Hematopoietic multipotent progenitor cell treated with erythropoietin and hydrocortisone succinate and interleukin-3 and kit ligand, for 6 days (in vitro differentiated cells): ENCODE results near the gene HTR2A.
A peak's percentile ranks its signal among the peaks of the same experiment; 100 is the strongest.

ENCODE experiments used
- DNase-seq: peaks from one replicate; pipeline ENCODE4 v3.0.0-alpha.2; 2015

HTR2A gene

DNA sequence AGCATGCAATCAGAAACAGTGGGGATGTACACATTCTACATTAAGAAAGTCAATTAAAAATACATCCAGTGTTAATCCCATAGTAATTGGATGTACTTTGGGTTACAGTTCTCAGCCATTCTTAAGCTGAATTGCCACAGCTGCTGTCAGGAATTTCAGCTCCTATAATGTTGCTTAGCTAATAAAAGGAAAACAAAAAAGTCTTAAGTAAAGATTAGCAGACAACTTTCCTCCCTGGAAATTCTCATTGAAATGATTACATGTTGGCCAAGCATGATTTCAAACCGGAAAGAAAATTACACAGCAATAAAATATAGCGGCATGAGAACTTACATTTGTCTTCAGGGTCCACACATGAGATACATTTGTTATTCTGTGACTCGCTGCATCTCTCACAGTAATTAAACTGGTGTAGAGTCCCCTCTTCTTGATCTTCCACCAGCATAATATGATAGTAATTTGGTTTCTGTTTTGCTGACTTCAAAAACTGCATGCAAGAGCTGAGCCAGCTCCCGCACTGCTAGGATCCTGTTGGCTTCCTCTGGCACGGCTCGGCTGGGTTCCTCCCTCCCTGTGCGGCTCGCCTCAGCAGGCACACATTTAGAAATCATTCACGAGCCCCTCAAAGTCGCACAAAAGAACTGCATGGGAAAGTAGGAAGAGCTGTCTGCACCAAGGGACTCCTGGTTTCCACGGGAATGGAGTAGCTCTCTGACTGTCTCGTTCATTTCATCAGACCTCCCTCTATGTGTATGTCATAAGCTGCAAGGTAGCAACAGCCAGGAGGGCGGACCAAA, at the start of gene HTR2A:
Gene HTR2A (minus strand): TSS at position 713 of the 797 bp plus-strand sequence. CDS start 1,147 bp downstream, outside the sequence.
- DNase-seq = peak; percentile 32

DNA sequence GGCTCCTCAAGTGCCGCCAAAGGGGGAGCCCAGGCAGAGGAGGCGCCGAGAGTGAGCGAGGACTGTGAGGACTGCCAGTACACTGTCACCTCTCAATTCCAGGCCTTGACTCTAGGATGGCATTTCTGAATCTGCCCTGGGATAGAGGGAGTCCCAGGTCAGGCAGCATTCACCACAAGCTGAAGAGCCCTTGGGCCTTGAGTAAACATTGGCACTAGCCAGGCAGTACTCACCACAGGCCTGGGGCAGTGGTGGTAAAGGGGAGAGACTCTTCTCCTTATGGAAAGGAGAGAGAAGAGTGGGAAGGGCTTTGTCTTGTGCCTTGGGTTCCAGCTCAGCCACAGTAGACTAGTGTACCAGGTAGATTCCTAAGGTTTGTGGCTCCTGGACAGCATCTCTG, 39.7 kb upstream of the HTR2A start:
- no peak for DNase-seq

GRCh38 chr13:46934749-46935148, 37.9 kb upstream of the HTR2A start:
- no peak for DNase-seq

- DNase-seq = no peak
Observed at GRCh38 chr13:46926916-46927590, 30.2 kb upstream of the HTR2A start.

DNA sequence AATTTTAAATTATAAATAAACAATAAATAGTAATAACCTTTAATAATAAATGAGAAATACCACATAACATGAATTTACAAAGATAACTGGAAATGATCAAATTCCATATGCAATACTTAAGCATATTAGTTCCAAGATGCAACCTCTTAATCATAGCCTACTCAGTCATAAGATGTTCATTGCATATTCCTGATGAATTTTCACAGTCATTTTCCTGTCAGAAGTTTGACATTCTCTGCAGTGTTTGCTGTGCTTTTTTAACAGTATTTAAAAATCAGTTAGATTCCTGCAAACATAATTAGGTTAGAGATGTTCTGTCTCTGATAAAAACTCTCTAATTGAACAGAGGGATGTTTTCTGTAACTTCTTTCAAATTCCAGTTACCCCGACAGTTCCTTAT, 28.6 kb upstream of the HTR2A start:
- DNase-seq = no peak

DNA sequence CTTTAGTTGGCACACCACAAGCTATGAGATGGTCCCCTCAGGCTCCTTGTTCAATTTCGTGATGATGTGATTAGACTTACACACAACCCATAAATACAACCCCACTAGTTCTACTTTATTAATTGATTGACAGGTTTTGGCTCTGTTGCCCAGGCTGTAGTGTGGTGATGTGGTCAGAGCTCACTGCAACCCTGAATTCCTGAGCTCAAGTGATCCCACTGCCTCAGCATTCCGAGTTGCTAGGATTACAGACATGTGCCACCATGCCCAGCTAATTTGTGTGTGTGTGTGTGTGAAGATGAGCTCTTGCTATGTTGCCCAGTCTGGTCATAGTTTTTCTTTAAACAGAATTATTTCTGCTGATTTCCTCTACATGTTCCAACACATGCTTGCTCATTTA, 17.5 kb upstream of the HTR2A start:
- DNase-seq = no peak

DNA sequence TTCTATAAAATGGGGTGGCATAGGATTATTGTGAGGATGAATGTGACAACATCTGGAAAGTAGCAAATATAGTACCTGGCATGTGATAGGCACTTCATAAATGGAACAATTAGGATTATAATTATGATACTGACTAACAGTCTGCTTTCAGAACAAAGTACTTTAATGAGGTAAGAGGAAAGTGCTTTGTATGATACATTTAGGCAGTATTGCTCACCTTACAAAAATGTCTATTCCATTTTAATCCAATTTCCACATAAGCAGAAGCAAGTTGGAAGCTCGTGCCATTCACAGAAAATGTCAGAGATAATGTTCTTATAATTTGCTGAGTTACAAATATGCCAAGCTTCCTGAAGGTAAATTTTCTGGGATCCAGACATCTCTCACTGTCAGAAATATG, 16.9 kb upstream of the HTR2A start:
- no peak for DNase-seq

DNA sequence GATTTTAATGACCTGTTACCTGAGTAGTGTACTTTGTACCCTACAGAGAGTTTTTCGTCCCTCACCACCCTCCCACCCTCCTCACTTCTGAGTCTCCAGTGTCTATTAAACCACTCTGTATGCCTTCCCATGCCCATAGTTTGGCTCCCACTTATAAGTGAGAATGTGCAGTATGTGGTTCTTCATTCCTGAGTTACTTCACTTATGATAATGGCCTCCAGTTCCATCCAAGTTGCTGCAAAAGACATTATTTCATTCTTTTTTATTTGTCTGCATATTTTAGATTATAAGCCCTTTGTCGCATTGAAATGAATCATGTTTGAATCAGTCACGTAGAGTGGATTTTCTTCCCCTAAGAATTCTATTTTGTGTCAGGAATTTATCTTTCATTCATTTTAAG, 12.2 kb upstream of the HTR2A start:
- DNase-seq = no peak

GRCh38 chr13:46908501-46908900, 11.6 kb upstream of the HTR2A start:
- DNase-seq = no peak

- no peak for DNase-seq
Observed at GRCh38 chr13:46906405-46906804, 9.6 kb upstream of the HTR2A start.

GRCh38 chr13:46905249-46905648, 8.4 kb upstream of the HTR2A start:
- DNase-seq = peak; percentile 20

DNA sequence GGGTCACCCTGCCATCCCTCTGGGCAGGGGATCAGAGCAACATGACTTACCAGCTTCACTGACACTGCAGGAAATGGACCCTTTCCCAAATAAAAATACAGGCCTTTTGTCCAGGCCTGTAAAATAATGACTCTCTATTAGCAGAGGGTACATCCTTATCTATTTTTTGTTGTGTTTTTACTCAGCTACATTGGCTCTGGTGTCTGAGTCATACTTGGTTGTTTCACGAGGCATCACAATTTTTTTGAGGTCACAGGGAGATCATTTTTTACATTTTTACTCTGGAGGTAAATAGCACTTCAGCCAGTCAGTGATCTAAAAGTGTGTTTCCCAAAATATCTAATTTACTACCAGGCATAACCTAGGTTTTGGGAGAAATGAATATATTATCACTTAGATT, 6.9 kb upstream of the HTR2A start:
- DNase-seq = no peak

- DNase-seq = no peak
Observed at GRCh38 chr13:46901721-46902120, 4.9 kb upstream of the HTR2A start.

DNA sequence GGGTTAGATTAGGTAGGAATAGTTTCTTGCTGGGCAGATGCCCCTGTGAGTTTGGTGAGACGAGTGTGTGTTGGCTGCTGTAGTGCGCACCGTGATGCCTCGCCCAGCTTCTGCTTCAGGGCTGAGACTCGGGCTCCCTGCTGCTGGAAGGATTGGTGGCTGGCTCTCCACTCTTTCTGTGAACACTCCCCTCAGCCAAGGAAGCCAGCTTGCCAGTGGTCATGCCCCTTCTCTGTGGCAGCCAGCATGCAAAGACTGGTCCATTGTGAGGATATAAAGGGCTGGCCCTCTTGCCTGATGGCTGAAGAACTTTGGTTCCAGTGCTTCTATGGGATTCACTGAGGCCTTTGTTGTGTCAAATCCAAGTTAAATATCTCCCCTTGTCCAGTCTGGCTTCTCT, 2.9 kb upstream of the HTR2A start:
- no peak for DNase-seq

- no peak for DNase-seq
Observed at GRCh38 chr13:46895381-46895780, 1.5 kb downstream of the HTR2A start.

GRCh38 chr13:46894568-46894967, 2.3 kb downstream of the HTR2A start:
- DNase-seq = no peak

GRCh38 chr13:46893798-46894560, 2.9 kb downstream of the HTR2A start:
- peak; percentile 83 for DNase-seq

DNA sequence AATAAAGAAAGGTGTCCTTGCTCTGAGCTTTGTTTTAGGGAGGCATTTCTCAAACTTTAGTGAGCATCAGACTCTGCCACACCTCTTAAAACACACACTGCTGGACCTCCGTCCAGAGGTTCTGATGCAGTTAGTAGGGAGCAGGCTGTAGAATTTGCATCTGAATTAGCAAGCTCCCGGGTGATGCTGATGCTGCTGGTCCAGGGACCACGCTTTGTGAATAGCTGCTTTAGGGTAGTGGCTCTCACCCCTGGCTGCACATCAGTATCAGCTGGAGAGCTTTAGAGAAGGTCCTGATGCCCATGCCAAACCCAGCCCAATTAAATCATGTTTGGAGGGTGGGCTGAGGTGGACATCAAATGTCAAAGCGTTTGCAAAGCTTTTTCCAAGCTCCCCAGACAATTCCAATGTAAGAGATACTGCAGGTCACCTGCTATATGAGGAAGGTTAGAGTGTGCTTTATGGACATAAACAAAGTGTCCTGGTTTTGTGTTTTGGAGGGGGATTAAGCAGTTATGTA, 3.6 kb downstream of the HTR2A start:
- no peak for DNase-seq

- DNase-seq = no peak
Observed at GRCh38 chr13:46885018-46885417, 11.8 kb downstream of the HTR2A start.

GRCh38 chr13:46884531-46884930, 12.3 kb downstream of the HTR2A start:
- DNase-seq = no peak

DNA sequence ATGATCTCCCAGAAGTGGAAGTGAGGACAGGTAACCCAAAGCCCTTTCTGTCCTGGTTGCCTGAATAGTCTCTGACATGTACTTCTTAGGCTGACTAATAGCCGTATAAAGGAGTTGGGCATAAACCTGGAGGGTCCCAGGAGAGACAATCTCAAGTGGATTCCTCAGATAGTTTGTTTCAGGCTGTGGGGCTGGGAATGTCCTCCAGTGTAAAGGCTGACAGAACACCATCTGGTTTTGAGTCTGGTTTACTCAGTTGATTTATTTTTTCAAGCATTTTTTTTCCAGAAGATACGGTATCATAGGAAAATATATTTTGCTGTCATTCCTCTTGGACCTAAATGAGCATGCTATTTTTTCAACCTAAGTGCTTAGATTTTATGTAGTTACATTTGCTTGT, 15.2 kb downstream of the HTR2A start:
- DNase-seq = no peak

DNA sequence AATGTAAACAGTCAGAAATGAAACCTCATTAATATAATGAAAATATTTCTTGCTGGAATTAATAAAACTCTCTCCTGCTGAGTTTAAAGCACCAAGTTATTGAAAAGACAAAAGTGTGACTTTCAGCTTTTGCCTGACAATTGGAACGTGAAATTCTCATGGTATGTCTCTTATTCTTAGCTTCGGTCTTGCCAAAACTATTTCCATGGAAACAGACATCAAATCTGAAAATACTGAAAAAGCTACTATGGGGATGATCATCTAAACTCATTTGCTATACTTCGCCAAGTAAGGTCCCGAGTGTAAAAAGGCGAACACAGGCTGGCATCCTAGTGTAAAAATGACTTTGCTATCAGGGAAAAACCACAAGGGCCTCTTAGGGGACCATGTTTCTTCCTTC, 22.8 kb downstream of the HTR2A start:
- DNase-seq = no peak

- DNase-seq = no peak
Observed at GRCh38 chr13:46871557-46871956, 25.3 kb downstream of the HTR2A start.

DNA sequence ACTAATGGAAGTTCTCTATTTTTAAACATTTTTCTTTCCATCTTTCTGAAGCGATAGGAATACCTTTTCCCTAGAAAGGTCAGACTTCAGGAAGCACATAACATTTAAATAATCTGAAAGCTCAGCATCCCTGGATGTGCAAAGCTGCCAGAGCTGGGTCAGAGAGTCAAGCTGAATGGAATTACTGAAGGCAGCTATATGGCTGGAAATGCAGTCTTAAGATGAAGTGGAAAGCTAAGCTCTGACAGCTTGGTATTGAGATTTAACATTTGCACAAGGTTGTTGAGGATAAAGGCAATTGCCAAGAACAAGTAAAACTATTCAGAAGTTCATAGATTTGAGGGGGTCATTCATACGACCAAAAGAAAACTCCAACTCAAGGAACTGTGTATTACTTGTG, 28.8 kb downstream of the HTR2A start:
- DNase-seq = no peak
